Measurements from ENCODE around the gene PEAR1. TPM values are rescaled to one million over a fixed set of nuclear protein-coding genes. Genes with fewer than 3 reads are reported as not detected.

PEAR1 gene
- polyA plus RNA-seq, 2 of the 4 experiments (the other 2 are of a cell fraction), result 1.7 to 5.0 TPM

DNA sequence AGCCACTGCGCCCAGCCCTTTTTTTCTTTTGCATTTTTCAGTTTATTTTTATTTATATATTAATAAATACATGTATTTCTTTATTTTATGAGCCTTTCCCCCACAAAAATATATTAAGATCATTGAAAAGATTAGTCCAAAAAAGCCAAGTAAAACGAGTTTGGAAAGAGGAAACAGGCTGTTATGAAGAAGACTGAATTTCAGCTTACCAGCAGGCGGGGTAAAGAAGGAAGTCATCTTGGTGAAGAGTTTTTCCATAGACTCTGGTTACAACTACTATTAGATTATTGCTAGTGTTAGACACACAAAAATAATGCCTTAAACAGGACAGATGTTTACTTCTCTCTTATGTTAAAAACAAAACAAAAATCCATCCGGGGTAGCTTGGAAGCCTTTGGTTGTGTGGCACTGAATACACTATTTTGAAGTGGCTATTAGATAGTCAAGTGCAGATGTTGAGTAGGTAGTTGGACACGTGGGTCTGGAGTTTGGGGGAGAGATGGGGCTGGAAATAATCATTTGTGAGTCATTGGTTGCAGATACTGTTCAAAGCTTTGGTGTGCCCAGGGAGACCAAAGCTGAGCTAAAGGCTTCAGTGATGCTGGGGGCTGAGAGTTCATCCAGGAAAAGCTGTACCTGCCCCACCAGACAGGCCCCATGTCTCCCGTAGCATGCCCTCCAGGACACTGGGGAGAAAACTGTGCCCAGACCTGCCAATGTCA is 18.2 kb downstream of the PEAR1 start:
- ATAC-seq (no peak), DNase-seq (ENCODE audit: low read depth in 1 of 2, low spot score in 1 of 2) (no peak), FAIRE-seq (no peak)
- no peaks in the 10 kb centered on the region for H3K9me3 ChIP-seq
- no peak overlapping the region for H3K4me3 ChIP-seq
- ChIA-PET CTCF (interaction anchor here (1.3 to 6.7 kb wide), 8 partner anchors 15 to 223 kb away, joined by 3 to 102 read pairs (median 20); partner anchors contain the start of genes INSRR, NTRK1 and PEAR1), POLR2A (interaction anchor here (1.0 kb wide), 1 partner anchor 15 kb away, joined by 3 read pairs; no protein-coding TSS in a partner anchor)
- no peak overlapping the region for H3K27ac ChIP-seq
- no peak overlapping the region for H3K4me2 ChIP-seq
- WGBS (ENCODE audit: missing lambda C conversion rate), result 69% methylated on average over 6 of the region's 6 CpGs
- TF ChIP-seq BHLHE40 (IDR thresholded peaks at IDR 0.05; ENCODE audit: low read depth, low read length) (no peak), ZNF302 (CRISPR knock-in tag; IDR thresholded peaks at IDR 0.05) (no peak), ZC3H11A (IDR thresholded peaks at IDR 0.05) (no peak), FOSL2 (IDR thresholded peaks at IDR 0.05) (no peak), FOSL2 (CRISPR knock-in tag; IDR thresholded peaks at IDR 0.05) (no peak), POLR2A (IDR thresholded peaks at IDR 0.05; ENCODE audit: low read length) (no peak), EHF (CRISPR knock-in tag; IDR thresholded peaks at IDR 0.05) (no peak), RCOR1 (IDR thresholded peaks at IDR 0.05; ENCODE audit: low read depth, low read length) (no peak), RNF2 (IDR thresholded peaks at IDR 0.05; ENCODE audit: borderline replicate concordance, low read depth) (no peak), HES2 (IDR thresholded peaks at IDR 0.05) (no peak)
- TF ChIP-seq, protein P1, sequence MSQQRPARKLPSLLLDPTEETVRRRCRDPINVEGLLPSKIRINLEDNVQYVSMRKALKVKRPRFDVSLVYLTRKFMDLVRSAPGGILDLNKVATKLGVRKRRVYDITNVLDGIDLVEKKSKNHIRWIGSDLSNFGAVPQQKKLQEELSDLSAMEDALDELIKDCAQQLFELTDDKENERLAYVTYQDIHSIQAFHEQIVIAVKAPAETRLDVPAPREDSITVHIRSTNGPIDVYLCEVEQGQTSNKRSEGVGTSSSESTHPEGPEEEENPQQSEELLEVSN (IDR thresholded peaks at IDR 0.05; ENCODE audit: borderline replicate concordance, low read depth), result no peak
- peaks cover 19% of the 10 kb centered on the region for H3K4me1 ChIP-seq

- DNase-seq (ENCODE audit: low read depth in 1 of 2, low spot score in 1 of 2) (no peak), ATAC-seq (no peak), FAIRE-seq (no peak)
- H3K27ac ChIP-seq, result no peak overlapping the region
- no peak for TF ChIP-seq CBX2 (IDR thresholded peaks at IDR 0.05; ENCODE audit: borderline replicate concordance, low read depth)
- no peak for TF ChIP-seq JUNB (IDR thresholded peaks at IDR 0.05)
- peaks cover 13% of the 10 kb centered on the region for H3K4me1 ChIP-seq
- 76% methylated on average over 2 of the region's 2 CpGs for WGBS (ENCODE audit: missing lambda C conversion rate)
- ChIA-PET CTCF (interaction anchor here (2.6 to 6.7 kb wide), 6 partner anchors 15 to 223 kb away, joined by 9 to 102 read pairs (median 25); partner anchors contain the start of genes INSRR, NTRK1 and PEAR1), POLR2A (interaction anchor here (1.0 kb wide), 1 partner anchor 15 kb away, joined by 3 read pairs; no protein-coding TSS in a partner anchor)
- H3K4me3 ChIP-seq, result no peak overlapping the region
- no peak overlapping the region for H3K4me2 ChIP-seq
- no peaks in the 10 kb centered on the region for H3K9me3 ChIP-seq
These were observed 18.8 kb downstream of the PEAR1 start for GRCh38 chr1:156912310-156912709.

DNA sequence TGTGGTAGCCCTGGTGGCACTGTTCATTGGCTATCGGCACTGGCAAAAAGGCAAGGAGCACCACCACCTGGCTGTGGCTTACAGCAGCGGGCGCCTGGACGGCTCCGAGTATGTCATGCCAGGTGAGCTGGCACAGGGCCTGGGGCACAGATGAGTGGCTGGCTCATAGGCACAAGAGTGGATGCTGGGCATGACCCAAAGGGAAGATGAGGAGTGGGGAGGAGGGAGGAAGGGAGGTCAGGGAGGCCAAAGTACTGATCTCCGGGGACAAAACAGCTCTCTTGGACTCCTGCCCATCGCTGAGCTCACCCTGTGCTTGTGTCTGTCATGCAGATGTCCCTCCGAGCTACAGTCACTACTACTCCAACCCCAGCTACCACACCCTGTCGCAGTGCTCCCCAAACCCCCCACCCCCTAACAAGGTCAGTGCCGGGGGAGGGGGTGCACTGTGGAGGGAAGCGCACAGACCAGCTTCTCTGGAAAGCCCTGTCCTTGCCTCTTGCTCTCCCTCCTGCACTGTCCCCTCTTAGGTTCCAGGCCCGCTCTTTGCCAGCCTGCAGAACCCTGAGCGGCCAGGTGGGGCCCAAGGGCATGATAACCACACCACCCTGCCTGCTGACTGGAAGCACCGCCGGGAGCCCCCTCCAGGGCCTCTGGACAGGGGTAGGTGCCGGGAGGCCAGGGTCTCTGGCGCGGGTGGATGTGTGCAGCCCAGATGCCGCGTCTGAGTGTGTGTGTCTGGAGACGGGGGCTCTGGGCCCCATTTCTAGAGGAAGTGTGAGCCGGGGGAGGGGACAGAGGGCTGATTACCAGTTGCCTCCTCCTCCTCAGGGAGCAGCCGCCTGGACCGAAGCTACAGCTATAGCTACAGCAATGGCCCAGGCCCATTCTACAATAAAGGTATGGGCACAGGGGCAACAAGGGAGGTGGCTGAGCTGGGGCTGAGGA is 19.6 kb downstream of the PEAR1 start:
- POLR2A ChIA-PET, result no interaction called here
- TF ChIP-seq, protein P2, sequence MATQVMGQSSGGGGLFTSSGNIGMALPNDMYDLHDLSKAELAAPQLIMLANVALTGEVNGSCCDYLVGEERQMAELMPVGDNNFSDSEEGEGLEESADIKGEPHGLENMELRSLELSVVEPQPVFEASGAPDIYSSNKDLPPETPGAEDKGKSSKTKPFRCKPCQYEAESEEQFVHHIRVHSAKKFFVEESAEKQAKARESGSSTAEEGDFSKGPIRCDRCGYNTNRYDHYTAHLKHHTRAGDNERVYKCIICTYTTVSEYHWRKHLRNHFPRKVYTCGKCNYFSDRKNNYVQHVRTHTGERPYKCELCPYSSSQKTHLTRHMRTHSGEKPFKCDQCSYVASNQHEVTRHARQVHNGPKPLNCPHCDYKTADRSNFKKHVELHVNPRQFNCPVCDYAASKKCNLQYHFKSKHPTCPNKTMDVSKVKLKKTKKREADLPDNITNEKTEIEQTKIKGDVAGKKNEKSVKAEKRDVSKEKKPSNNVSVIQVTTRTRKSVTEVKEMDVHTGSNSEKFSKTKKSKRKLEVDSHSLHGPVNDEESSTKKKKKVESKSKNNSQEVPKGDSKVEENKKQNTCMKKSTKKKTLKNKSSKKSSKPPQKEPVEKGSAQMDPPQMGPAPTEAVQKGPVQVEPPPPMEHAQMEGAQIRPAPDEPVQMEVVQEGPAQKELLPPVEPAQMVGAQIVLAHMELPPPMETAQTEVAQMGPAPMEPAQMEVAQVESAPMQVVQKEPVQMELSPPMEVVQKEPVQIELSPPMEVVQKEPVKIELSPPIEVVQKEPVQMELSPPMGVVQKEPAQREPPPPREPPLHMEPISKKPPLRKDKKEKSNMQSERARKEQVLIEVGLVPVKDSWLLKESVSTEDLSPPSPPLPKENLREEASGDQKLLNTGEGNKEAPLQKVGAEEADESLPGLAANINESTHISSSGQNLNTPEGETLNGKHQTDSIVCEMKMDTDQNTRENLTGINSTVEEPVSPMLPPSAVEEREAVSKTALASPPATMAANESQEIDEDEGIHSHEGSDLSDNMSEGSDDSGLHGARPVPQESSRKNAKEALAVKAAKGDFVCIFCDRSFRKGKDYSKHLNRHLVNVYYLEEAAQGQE (IDR thresholded peaks at IDR 0.05), result no peak
- TF ChIP-seq PHF8 (IDR thresholded peaks at IDR 0.05; ENCODE audit: borderline replicate concordance, low read depth) (no peak), ZFP36 (IDR thresholded peaks at IDR 0.05; ENCODE audit: borderline replicate concordance, partially characterized antibody) (no peak), CEBPB (IDR thresholded peaks at IDR 0.05) (no peak), NPAS2 (CRISPR knock-in tag; IDR thresholded peaks at IDR 0.05; ENCODE audit: borderline replicate concordance) (no peak), CHD4 (IDR thresholded peaks at IDR 0.05; ENCODE audit: borderline replicate concordance) (no peak), RFX5 (IDR thresholded peaks at IDR 0.05) (no peak), NFE2L2 (conservative IDR thresholded peaks at IDR 0.05; ENCODE audit: low read length) (no peak), HDAC2 (IDR thresholded peaks at IDR 0.05) (no peak), HOXB5 (CRISPR knock-in tag; IDR thresholded peaks at IDR 0.05) (no peak), HOXB13 (CRISPR knock-in tag; IDR thresholded peaks at IDR 0.05; ENCODE audit: low read depth) (no peak), CHD2 (IDR thresholded peaks at IDR 0.05; ENCODE audit: low read length, partially characterized antibody) (no peak), JUN (IDR thresholded peaks at IDR 0.05) (no peak)

More for the DNA sequence above, 19.6 kb downstream of the PEAR1 start:
- H3K27ac ChIP-seq, result no peak overlapping the region
- ATAC-seq (0 out of 6 replicates have a peak, but pooled peaks of 1 of the 2 experiments have one; percentile 8), DNase-seq (ENCODE audit: low read depth in 1 of 2, low spot score in 1 of 2) (no peak), FAIRE-seq (no peak)
- no peak overlapping the region for H3K4me3 ChIP-seq
- 91% methylated on average over 18 of the region's 24 CpGs for WGBS (ENCODE audit: missing lambda C conversion rate)
- H3K4me1 ChIP-seq, result peaks cover 7% of the 10 kb centered on the region; the same call in 1 of the 3 replicates
- H3K4me2 ChIP-seq, result no peak overlapping the region
- no peaks in the 10 kb centered on the region for H3K9me3 ChIP-seq
- CTCF ChIA-PET, result interaction anchor here (1.0 to 6.7 kb wide), 9 partner anchors 14 to 224 kb away, joined by 3 to 102 read pairs (median 16); partner anchors contain the start of genes INSRR, NTRK1 and PEAR1

All from A549 (cell line).